HEK293 (cell line): ENCODE results near the gene SNX21.

ENCODE experiments used
- CTCF ChIA-PET: fragments of 350-600 bp; formaldehyde crosslinking; extraction: SDS; loops from one replicate; lab custom pipeline; 2021; ENCODE audit warnings: antibody characterized with exemption; lab: Yijun Ruan, JAX
- POLR2A ChIA-PET: fragments of 300-600 bp; formaldehyde crosslinking; extraction: SDS; loops from one replicate; lab custom pipeline; 2020; ENCODE audit warnings: antibody characterized with exemption, inconsistent platforms; lab: Yijun Ruan, JAX
- H3K27ac ChIP-seq: fragments of 200-500 bp; sonication (Bioruptor generic); 2 replicates; pipeline ENCODE4 v1.5.1; 2014; ENCODE audit warnings: low read depth, low read length, control low read depth, inconsistent platforms; ENCODE audit errors: extremely low read depth
- H3K36me3 ChIP-seq, 2 experiments: fragments of 200-500 bp in 1 of 2; sonication (Bioruptor generic) in 1 of 2; 1 replicate in 1 of 2; 2 replicates in 1 of 2; pipeline ENCODE4 v1.5.1; 2014 to 2017; ENCODE audit warnings: inconsistent platforms in 2 of 2, low read length in 2 of 2; ENCODE audit not compliant: control insufficient read depth in 2 of 2, insufficient read depth in 1 of 2
- H3K4me1 ChIP-seq: fragments of 200-500 bp; sonication (Bioruptor generic); 2 replicates; pipeline ENCODE4 v1.5.1; 2014; ENCODE audit warnings: mild to moderate bottlenecking, low read length, inconsistent platforms; ENCODE audit not compliant: control insufficient read depth, insufficient read depth
- H3K4me3 ChIP-seq: 2 replicates; pipeline ENCODE4 v1.5.1; 2011; ENCODE audit warnings: low read depth, mild to moderate bottlenecking, control low read depth, low read length, moderate library complexity
- H3K9me3 ChIP-seq: fragments of 200-500 bp; sonication (Bioruptor generic); 2 replicates; pipeline ENCODE4 v1.5.1; 2014; ENCODE audit warnings: low read depth, low read length, inconsistent platforms; ENCODE audit not compliant: control insufficient read depth, insufficient read depth
- BCL11A ChIP-seq: fragments of 450-650 bp; formaldehyde crosslinking; IDR thresholded peaks from 2 replicates; pipeline ENCODE4 v1.5.1; 2016; ENCODE audit warnings: low read depth, missing biosample characterization, missing genetic modification characterization
- GLIS1 ChIP-seq: fragments of 450-650 bp; formaldehyde crosslinking; IDR thresholded peaks from 2 replicates; pipeline ENCODE4 v1.5.1; 2016; ENCODE audit warnings: missing biosample characterization, missing genetic modification characterization
- KLF16 ChIP-seq: fragments of 450-650 bp; formaldehyde crosslinking; IDR thresholded peaks from 2 replicates; pipeline ENCODE4 v1.5.1; 2017; ENCODE audit warnings: missing biosample characterization, missing genetic modification characterization
- OVOL3 ChIP-seq: fragments of 450-650 bp; formaldehyde crosslinking; IDR thresholded peaks from 2 replicates; pipeline ENCODE4 v1.5.1; 2016; ENCODE audit warnings: missing biosample characterization, missing genetic modification characterization
- PRDM10 ChIP-seq: fragments of 450-650 bp; formaldehyde crosslinking; IDR thresholded peaks from 2 replicates; pipeline ENCODE4 v1.5.1; 2016; ENCODE audit warnings: missing biosample characterization, missing genetic modification characterization
- SP7 ChIP-seq: fragments of 450-650 bp; formaldehyde crosslinking; IDR thresholded peaks from 2 replicates; pipeline ENCODE4 v1.5.1; 2016; ENCODE audit warnings: missing biosample characterization, missing genetic modification characterization
- YY1 ChIP-seq: fragments of 450-650 bp; formaldehyde crosslinking; IDR thresholded peaks from 2 replicates; pipeline ENCODE4 v1.5.1; 2018; ENCODE audit warnings: missing biosample characterization, missing genetic modification characterization
- YY2 ChIP-seq: fragments of 450-650 bp; formaldehyde crosslinking; IDR thresholded peaks from 2 replicates; pipeline ENCODE4 v1.5.1; 2016; ENCODE audit warnings: missing biosample characterization, missing genetic modification characterization
- ZBTB11 ChIP-seq: fragments of 450-650 bp; formaldehyde crosslinking; conservative IDR thresholded peaks from 2 replicates; pipeline ENCODE4 v1.5.1; 2016; ENCODE audit warnings: low read depth, missing biosample characterization, missing genetic modification characterization
- ZBTB48 ChIP-seq: fragments of 450-650 bp; formaldehyde crosslinking; IDR thresholded peaks from 2 replicates; pipeline ENCODE4 v1.5.1; 2016; ENCODE audit warnings: missing biosample characterization, missing genetic modification characterization
- ZBTB6 ChIP-seq: fragments of 450-650 bp; formaldehyde crosslinking; IDR thresholded peaks from 2 replicates; pipeline ENCODE4 v1.5.1; 2017; ENCODE audit warnings: missing biosample characterization, missing genetic modification characterization
- ZFP3 ChIP-seq: fragments of 450-650 bp; formaldehyde crosslinking; IDR thresholded peaks from 2 replicates; pipeline ENCODE4 v1.5.1; 2016; ENCODE audit warnings: low read depth, missing biosample characterization, missing genetic modification characterization
- ZNF138 ChIP-seq: fragments of 450-650 bp; formaldehyde crosslinking; IDR thresholded peaks from 2 replicates; pipeline ENCODE4 v1.5.1; 2016; ENCODE audit warnings: missing biosample characterization, missing genetic modification characterization, borderline replicate concordance
- ZNF311 ChIP-seq: fragments of 450-650 bp; formaldehyde crosslinking; IDR thresholded peaks from 2 replicates; pipeline ENCODE4 v1.5.1; 2017; ENCODE audit warnings: missing biosample characterization, missing genetic modification characterization, borderline replicate concordance
- ZNF335 ChIP-seq: fragments of 450-650 bp; formaldehyde crosslinking; conservative IDR thresholded peaks from 2 replicates; pipeline ENCODE4 v1.5.1; 2016; ENCODE audit warnings: missing biosample characterization, missing genetic modification characterization
- ZNF354C ChIP-seq: fragments of 450-650 bp; formaldehyde crosslinking; IDR thresholded peaks from 2 replicates; pipeline ENCODE4 v1.5.1; 2016; ENCODE audit warnings: missing biosample characterization, missing genetic modification characterization, low read depth, borderline replicate concordance
- ZNF501 ChIP-seq: fragments of 450-650 bp; formaldehyde crosslinking; IDR thresholded peaks from 2 replicates; pipeline ENCODE4 v1.5.1; 2016; ENCODE audit warnings: missing biosample characterization, missing genetic modification characterization
- ZNF510 ChIP-seq: fragments of 450-650 bp; formaldehyde crosslinking; IDR thresholded peaks from 2 replicates; pipeline ENCODE4 v1.5.1; 2018; ENCODE audit warnings: mild to moderate bottlenecking, missing genetic modification characterization, missing biosample characterization; ENCODE audit not compliant: insufficient replicate concordance
- ZNF561 ChIP-seq: fragments of 450-650 bp; IDR thresholded peaks from 2 replicates; pipeline ENCODE4 v1.5.1; 2018; ENCODE audit warnings: missing biosample characterization, missing genetic modification characterization, borderline replicate concordance
- ZNF621 ChIP-seq: fragments of 450-650 bp; formaldehyde crosslinking; IDR thresholded peaks from 2 replicates; pipeline ENCODE4 v1.5.1; 2017; ENCODE audit warnings: missing biosample characterization, missing genetic modification characterization
- ZNF658 ChIP-seq: fragments of 450-650 bp; formaldehyde crosslinking; IDR thresholded peaks from 2 replicates; pipeline ENCODE4; 2016; ENCODE audit warnings: missing biosample characterization, missing genetic modification characterization
- ZSCAN30 ChIP-seq: fragments of 450-650 bp; IDR thresholded peaks from 2 replicates; pipeline ENCODE4 v1.5.1; 2018; ENCODE audit warnings: missing biosample characterization, mild to moderate bottlenecking, missing genetic modification characterization, moderate library complexity
- TF ChIP-seq, protein P1 (sequence below): fragments of 450-650 bp; formaldehyde crosslinking; IDR thresholded peaks from 2 replicates; pipeline ENCODE4 v1.5.1; 2016; ENCODE audit warnings: missing biosample characterization, missing genetic modification characterization
- TF ChIP-seq, protein P2 (sequence below): fragments of 450-650 bp; formaldehyde crosslinking; IDR thresholded peaks from 2 replicates; pipeline ENCODE4 v1.5.1; 2016; ENCODE audit warnings: missing biosample characterization, missing genetic modification characterization

The SNX21 gene

DNA sequence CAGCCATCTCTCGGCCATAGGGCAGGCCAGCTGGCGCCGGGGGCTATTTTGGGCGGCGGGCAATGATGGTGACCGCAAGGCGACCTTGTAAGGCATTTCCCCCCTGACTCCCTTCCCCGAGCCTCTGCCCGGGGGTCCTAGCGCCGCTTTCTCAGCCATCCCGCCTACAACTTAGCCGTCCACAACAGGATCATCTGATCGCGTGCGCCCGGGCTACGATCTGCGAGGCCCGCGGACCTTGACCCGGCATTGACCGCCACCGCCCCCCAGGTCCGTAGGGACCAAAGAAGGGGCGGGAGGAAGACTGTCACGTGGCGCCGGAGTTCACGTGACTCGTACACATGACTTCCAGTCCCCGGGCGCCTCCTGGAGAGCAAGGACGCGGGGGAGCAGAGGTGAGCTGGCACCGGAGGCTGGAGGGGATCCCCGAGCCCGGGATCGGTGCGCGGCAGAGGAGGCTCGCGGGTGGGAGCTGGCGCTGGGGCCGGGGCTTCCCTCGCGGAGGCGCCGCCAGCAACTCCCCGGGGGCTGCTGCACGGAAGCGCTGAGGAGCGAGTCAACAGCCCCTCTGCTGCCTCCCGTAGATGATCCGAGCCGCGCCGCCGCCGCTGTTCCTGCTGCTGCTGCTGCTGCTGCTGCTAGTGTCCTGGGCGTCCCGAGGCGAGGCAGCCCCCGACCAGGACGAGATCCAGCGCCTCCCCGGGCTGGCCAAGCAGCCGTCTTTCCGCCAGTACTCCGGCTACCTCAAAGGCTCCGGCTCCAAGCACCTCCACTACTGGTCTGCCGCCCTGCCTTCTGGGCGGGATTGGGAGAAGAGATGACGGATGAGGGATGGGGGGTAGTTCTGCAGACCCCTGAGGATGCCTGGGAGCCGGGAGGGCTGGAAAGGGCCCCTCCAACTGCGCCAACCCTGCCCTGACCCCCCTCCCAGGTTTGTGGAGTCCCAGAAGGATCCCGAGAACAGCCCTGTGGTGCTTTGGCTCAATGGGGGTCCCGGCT lies 57.7 kb downstream of the SNX21 start, which contains the start of the genes CTSA and NEURL2:
Gene CTSA (plus strand): TSS at position 351 of the 999 bp plus-strand sequence. CDS start 234 bp downstream, at position 585.
Gene NEURL2 (minus strand): TSS at position 224 of the 999 bp plus-strand sequence. CDS start 217 bp downstream, at position 7.
- Histone ChIP-seq H3K4me3 (peak within 1 kb of the TSS; percentile 90), H3K9me3 (no peaks in the 10 kb centered on the region), H3K4me1 (peaks cover 3% of the 10 kb centered on the region; the same call in 1 of the 2 replicates), H3K27ac (no peak within 1 kb of the TSS; the same call in 1 of the 2 replicates), H3K36me3 (peaks cover 0 to 43% of the 10 kb centered on the region in 2 experiments; a peak in 2 of 3 replicates)
- CTCF ChIA-PET: interaction anchor here (0.5 to 1.6 kb wide), 6 partner anchors 9 to 92 kb away, joined by 3 to 7 read pairs (median 4); no protein-coding TSS in a partner anchor
- POLR2A ChIA-PET: interaction anchor here (0.8 to 2.0 kb wide), 5 partner anchors 10 to 43 kb away, joined by 3 to 16 read pairs (median 7); partner anchors contain the start of genes PCIF1 and ZSWIM1
- no peak for TF ChIP-seq ZBTB6 (tag by site-specific recombination)
- no peak for TF ChIP-seq ZFP3 (tag by site-specific recombination)
- peak; percentile 96 for TF ChIP-seq YY2 (tag by site-specific recombination)
- TF ChIP-seq OVOL3: peak; percentile 83
- no peak for TF ChIP-seq ZNF510 (tag by site-specific recombination)
- TF ChIP-seq, protein P1, sequence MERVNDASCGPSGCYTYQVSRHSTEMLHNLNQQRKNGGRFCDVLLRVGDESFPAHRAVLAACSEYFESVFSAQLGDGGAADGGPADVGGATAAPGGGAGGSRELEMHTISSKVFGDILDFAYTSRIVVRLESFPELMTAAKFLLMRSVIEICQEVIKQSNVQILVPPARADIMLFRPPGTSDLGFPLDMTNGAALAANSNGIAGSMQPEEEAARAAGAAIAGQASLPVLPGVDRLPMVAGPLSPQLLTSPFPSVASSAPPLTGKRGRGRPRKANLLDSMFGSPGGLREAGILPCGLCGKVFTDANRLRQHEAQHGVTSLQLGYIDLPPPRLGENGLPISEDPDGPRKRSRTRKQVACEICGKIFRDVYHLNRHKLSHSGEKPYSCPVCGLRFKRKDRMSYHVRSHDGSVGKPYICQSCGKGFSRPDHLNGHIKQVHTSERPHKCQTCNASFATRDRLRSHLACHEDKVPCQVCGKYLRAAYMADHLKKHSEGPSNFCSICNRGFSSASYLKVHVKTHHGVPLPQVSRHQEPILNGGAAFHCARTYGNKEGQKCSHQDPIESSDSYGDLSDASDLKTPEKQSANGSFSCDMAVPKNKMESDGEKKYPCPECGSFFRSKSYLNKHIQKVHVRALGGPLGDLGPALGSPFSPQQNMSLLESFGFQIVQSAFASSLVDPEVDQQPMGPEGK: peak; percentile 98
- TF ChIP-seq KLF16 (tag by site-specific recombination): peak; percentile 100
- TF ChIP-seq SP7 (tag by site-specific recombination): peak; percentile 93
- peak; percentile 96 for TF ChIP-seq ZNF335
- TF ChIP-seq, protein P2, sequence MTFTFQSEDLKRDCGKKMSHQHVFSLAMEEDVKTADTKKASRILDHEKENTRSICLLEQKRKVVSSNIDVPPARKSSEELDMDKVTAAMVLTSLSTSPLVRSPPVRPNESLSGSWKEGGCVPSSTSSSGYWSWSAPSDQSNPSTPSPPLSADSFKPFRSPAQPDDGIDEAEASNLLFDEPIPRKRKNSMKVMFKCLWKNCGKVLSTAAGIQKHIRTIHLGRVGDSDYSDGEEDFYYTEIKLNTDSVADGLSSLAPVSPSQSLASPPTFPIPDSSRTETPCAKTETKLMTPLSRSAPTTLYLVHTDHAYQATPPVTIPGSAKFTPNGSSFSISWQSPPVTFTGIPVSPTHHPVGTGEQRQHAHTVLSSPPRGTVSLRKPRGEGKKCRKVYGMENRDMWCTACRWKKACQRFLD (tag by site-specific recombination): peak; percentile 70; the same call in 1 of the 2 replicates
- peak; percentile 84 for TF ChIP-seq BCL11A
- TF ChIP-seq PRDM10 (tag by site-specific recombination): peak; percentile 49; the same call in 1 of the 2 replicates
- TF ChIP-seq GLIS1 (tag by site-specific recombination): peak; percentile 99
- peak; percentile 94 for TF ChIP-seq YY1 (tag by site-specific recombination)
- TF ChIP-seq ZNF354C (tag by site-specific recombination): no peak
- TF ChIP-seq ZNF561 (tag by site-specific recombination): peak; percentile 91
- no peak for TF ChIP-seq ZNF311 (tag by site-specific recombination)
- TF ChIP-seq ZBTB48 (tag by site-specific recombination): peak; percentile 90
- 0 out of 2 replicates have a peak, but pooled peaks have one; percentile 60 for TF ChIP-seq ZNF501 (tag by site-specific recombination)
- TF ChIP-seq ZNF621 (tag by site-specific recombination): no peak
- TF ChIP-seq ZNF138 (tag by site-specific recombination): no peak
- no peak for TF ChIP-seq ZNF658 (tag by site-specific recombination)
- peak; percentile 71; the same call in 1 of the 2 replicates for TF ChIP-seq ZSCAN30
- TF ChIP-seq ZBTB11: peak; percentile 55; the same call in 1 of the 2 replicates
